HL-60 (cell line): Measurements from ENCODE around the gene AKR1C2.
"Not testable (repeated sequence)": the region's sequence is repeated elsewhere in the genome, so short reads cannot be mapped to it uniquely, and the experiment has no call there.

Source experiments
- GABPA ChIP-seq: IDR thresholded peaks from 2 replicates; pipeline ENCODE4 v1.6.1; 2012; ENCODE audit warnings: low read depth
- POLR2AphosphoS5 ChIP-seq: IDR thresholded peaks from 2 replicates; pipeline ENCODE4 v1.6.1; 2012; ENCODE audit warnings: low read depth
- SPI1 ChIP-seq: IDR thresholded peaks from 2 replicates; pipeline ENCODE4 v1.6.1; 2012; ENCODE audit warnings: low read depth, mild to moderate bottlenecking, borderline replicate concordance
- TF ChIP-seq, protein P1 (sequence below): IDR thresholded peaks from one replicate; pipeline ENCODE4 v1.5.1; 2011; ENCODE audit warnings: low read length, control low read depth, inconsistent platforms; ENCODE audit not compliant: insufficient read depth
- TF ChIP-seq, protein P2 (sequence below): IDR thresholded peaks from 2 replicates; pipeline ENCODE4 v1.6.1; 2012; ENCODE audit warnings: low read depth; ENCODE audit not compliant: insufficient replicate concordance

DNA sequence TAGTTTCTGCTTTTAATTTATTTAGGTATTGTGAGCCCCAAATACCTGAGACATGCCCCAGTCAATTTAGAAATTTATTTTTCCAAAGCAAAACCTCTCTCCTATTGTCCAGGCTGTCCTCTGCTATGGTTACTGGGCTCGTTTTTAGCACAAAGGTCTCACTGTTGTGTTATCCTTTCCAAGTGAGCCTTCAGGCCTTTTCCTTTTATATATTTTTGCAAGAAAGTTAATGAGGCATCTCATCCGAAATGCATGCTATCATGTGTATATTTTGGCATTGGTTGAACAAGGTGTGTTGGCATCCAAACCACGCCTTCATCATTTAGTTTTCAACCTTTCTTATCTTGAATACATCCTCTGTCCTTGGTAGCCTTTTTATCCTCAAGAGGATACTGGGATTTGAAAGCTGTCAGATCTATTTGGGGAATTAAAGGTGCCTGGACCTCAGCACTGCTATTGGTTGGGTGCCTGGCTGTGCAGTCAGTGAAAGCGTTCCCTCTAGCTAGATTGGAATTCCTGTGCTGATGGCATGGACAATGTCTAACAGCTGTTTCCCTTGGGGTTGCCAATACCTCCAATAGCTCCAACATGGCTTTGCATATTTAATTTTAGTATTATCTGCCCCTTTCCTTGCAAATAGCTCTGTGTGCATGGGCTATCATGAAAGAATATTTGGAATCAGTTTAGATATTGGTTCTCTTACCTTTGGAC lies 10.7 kb upstream of the AKR1C2 start:
- not testable (repeated sequence) for TF ChIP-seq POLR2AphosphoS5, SPI1, GABPA
- TF ChIP-seq, protein P1, sequence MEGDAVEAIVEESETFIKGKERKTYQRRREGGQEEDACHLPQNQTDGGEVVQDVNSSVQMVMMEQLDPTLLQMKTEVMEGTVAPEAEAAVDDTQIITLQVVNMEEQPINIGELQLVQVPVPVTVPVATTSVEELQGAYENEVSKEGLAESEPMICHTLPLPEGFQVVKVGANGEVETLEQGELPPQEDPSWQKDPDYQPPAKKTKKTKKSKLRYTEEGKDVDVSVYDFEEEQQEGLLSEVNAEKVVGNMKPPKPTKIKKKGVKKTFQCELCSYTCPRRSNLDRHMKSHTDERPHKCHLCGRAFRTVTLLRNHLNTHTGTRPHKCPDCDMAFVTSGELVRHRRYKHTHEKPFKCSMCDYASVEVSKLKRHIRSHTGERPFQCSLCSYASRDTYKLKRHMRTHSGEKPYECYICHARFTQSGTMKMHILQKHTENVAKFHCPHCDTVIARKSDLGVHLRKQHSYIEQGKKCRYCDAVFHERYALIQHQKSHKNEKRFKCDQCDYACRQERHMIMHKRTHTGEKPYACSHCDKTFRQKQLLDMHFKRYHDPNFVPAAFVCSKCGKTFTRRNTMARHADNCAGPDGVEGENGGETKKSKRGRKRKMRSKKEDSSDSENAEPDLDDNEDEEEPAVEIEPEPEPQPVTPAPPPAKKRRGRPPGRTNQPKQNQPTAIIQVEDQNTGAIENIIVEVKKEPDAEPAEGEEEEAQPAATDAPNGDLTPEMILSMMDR: not testable (repeated sequence)
- TF ChIP-seq, protein P2, sequence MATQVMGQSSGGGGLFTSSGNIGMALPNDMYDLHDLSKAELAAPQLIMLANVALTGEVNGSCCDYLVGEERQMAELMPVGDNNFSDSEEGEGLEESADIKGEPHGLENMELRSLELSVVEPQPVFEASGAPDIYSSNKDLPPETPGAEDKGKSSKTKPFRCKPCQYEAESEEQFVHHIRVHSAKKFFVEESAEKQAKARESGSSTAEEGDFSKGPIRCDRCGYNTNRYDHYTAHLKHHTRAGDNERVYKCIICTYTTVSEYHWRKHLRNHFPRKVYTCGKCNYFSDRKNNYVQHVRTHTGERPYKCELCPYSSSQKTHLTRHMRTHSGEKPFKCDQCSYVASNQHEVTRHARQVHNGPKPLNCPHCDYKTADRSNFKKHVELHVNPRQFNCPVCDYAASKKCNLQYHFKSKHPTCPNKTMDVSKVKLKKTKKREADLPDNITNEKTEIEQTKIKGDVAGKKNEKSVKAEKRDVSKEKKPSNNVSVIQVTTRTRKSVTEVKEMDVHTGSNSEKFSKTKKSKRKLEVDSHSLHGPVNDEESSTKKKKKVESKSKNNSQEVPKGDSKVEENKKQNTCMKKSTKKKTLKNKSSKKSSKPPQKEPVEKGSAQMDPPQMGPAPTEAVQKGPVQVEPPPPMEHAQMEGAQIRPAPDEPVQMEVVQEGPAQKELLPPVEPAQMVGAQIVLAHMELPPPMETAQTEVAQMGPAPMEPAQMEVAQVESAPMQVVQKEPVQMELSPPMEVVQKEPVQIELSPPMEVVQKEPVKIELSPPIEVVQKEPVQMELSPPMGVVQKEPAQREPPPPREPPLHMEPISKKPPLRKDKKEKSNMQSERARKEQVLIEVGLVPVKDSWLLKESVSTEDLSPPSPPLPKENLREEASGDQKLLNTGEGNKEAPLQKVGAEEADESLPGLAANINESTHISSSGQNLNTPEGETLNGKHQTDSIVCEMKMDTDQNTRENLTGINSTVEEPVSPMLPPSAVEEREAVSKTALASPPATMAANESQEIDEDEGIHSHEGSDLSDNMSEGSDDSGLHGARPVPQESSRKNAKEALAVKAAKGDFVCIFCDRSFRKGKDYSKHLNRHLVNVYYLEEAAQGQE: not testable (repeated sequence)
